NCI-H2196 treated with DMSO at 0.1 percent for 48 hours (cell line): ENCODE results near the gene NES.

Experiments used
- DNase-seq: peaks from one replicate; lab custom pipeline; 2025; ENCODE audit not compliant: unreplicated experiment; lab: John Stamatoyannopoulos, UW

NES gene

GRCh38 chr1:156676820-156677615, at the start of gene NES:
TSS of gene NES (minus strand) at chr1:156677407. CDS start at chr1:156677264, 143 bp downstream.
- no peak for DNase-seq

GRCh38 chr1:156726549-156727226, 49.5 kb upstream of the NES start:
- peak; percentile 45 for DNase-seq

- peak; percentile 92 for DNase-seq
Observed at GRCh38 chr1:156725683-156726280, 48.6 kb upstream of the NES start.

- no peak for DNase-seq
Observed at GRCh38 chr1:156721535-156721934, 44.3 kb upstream of the NES start.

- no peak for DNase-seq
Observed at GRCh38 chr1:156721131-156721530, 43.9 kb upstream of the NES start.

GRCh38 chr1:156717351-156717750, 40.1 kb upstream of the NES start:
- DNase-seq, result no peak

- DNase-seq, result no peak
Observed at GRCh38 chr1:156714830-156715229, 37.6 kb upstream of the NES start.

- DNase-seq, result no peak
Observed at GRCh38 chr1:156712626-156713025, 35.4 kb upstream of the NES start.

GRCh38 chr1:156711011-156711817, 34.0 kb upstream of the NES start:
- DNase-seq, result no peak

- DNase-seq, result peak; percentile 86
Observed at GRCh38 chr1:156709757-156710489, 32.7 kb upstream of the NES start.

GRCh38 chr1:156709031-156709430, 31.8 kb upstream of the NES start:
- no peak for DNase-seq

GRCh38 chr1:156708218-156708661, 31.0 kb upstream of the NES start:
- no peak for DNase-seq

GRCh38 chr1:156707417-156708217, 30.4 kb upstream of the NES start:
- DNase-seq, result no peak

GRCh38 chr1:156706657-156707416, 29.6 kb upstream of the NES start:
- DNase-seq, result no peak

- DNase-seq, result peak; percentile 33
Observed at GRCh38 chr1:156705918-156706656, 28.9 kb upstream of the NES start.

- DNase-seq, result no peak
Observed at GRCh38 chr1:156705321-156705917, 28.2 kb upstream of the NES start, which contains the start of gene CRABP2. TSS of gene CRABP2 (minus strand) at chr1:156705583. CDS start at chr1:156705446, 137 bp downstream.

GRCh38 chr1:156704930-156705320, 27.7 kb upstream of the NES start:
- no peak for DNase-seq
